NCI-H146 (cell line): ENCODE measurements around the gene NDUFB4.
"Not testable (repeated sequence)": the region's sequence is repeated elsewhere in the genome, so short reads cannot be mapped to it uniquely, and the experiment has no call there.

Experiments
- DNase-seq: peaks from one replicate; lab custom pipeline; 2025; lab: John Stamatoyannopoulos, UW

The NDUFB4 gene

GRCh38 chr3:120637851-120638559 is 41.9 kb downstream of the NDUFB4 start:
- DNase-seq = no peak

DNA sequence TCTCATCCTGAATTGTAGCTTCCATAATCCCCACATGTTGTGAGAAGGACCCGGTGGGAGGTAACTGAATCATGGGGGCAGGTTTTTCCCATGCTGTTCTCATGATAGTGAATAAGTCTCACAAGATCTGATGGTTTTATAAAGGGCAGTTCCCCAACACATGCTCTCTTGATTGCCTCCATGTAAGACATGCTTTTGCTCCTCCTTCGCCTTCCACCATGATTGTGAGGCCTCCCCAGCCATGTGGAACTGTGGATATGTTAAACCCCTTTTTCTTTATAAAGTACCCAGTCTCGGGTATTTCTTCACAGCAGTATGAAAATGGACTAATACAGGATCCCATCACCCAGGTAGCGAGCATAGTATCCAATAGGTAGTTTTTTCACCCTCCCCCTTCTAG is 42.7 kb downstream of the NDUFB4 start:
- DNase-seq = not testable (repeated sequence)

DNA sequence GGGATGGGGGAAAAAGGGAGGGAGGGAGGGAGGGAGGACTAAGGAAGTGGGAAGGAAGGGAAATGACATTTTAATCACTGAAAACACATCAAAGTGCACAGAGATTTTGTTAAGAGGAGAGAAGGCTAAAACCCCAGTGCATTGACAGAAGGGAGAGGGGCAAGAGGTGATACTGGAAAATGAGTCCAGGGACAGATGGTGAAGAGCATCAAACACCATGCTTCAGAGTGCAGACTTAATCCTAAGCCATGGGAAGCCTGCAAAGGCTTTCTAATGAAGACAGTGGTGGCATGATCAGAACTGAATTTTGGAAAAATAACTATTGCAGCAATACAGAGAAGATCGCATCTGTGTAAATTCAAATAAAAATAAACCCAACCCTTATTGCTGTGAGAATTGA is 44.1 kb downstream of the NDUFB4 start:
- DNase-seq = no peak

- DNase-seq = no peak
Measured at GRCh38 chr3:120641696-120642246, 45.6 kb downstream of the NDUFB4 start.

- DNase-seq = no peak
Measured at GRCh38 chr3:120642368-120642948, 46.3 kb downstream of the NDUFB4 start.

- DNase-seq = peak; percentile 12
Measured at GRCh38 chr3:120645083-120645845, 49.1 kb downstream of the NDUFB4 start.

GRCh38 chr3:120646771-120647432 is 50.8 kb downstream of the NDUFB4 start:
- DNase-seq = no peak

GRCh38 chr3:120648290-120648689 is 52.2 kb downstream of the NDUFB4 start:
- DNase-seq = no peak

- no peak for DNase-seq
Measured at GRCh38 chr3:120649830-120650233, 53.7 kb downstream of the NDUFB4 start.

GRCh38 chr3:120650311-120650710 is 54.2 kb downstream of the NDUFB4 start:
- DNase-seq = no peak
